B cell (primary cell): ENCODE data around the gene AK8.

Source experiments
- CTCF ChIP-seq: fragments of 200-600 bp; IDR thresholded peaks from one replicate; pipeline ENCODE4 v1.8.0; 2022; ENCODE audit warnings: antibody characterized with exemption, mild to moderate bottlenecking
- EZH2 ChIP-seq: IDR thresholded peaks from 2 replicates; pipeline ENCODE4 v1.6.1; 2012; ENCODE audit warnings: borderline replicate concordance, low read depth, mild to moderate bottlenecking, moderate library complexity, low read length; ENCODE audit not compliant: insufficient read depth, poor library complexity, severe bottlenecking

GRCh38 chr9:132826131-132826530, 52.0 kb downstream of the AK8 start:
- no peak for TF ChIP-seq CTCF
- no peak for TF ChIP-seq EZH2
